ENCODE results near the gene SMIM24.

Gene SMIM24

DNA sequence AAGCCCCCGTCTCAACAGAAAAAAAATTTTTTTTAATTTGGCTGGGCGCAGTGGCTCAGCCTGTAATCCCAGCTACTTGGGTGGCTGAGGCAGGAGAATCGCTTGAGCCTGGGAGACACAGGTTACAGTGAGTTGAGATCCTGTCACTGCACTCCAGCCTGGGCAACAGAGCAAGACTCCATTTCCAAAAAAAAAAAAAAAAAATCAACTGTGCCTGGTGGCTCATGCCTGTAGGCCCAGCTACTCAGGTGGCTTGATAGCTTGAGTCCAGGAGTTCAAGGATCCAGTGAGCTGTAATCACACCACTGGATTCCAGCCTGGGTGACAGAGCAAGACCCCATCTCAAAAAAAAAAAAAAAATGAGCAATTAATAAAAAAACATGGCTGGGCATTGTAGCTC, 21.5 kb upstream of the SMIM24 start:
- DNase-seq: no peak
- Histone ChIP-seq H3K27me3 (replicated peaks) (no peaks in the 10 kb centered on the region), H3K4me3 (ENCODE audit: low read depth, low read length) (no peak overlapping the region), H3K36me3 (replicated peaks) (peaks cover 7% of the 10 kb centered on the region), H3K27ac (no peak overlapping the region)
- in situ Hi-C loops (cut with HindIII; ENCODE audit: low pct_ligation_motif_present, low sequenced_read_pairs): no loop called here
- TF ChIP-seq, protein P1, sequence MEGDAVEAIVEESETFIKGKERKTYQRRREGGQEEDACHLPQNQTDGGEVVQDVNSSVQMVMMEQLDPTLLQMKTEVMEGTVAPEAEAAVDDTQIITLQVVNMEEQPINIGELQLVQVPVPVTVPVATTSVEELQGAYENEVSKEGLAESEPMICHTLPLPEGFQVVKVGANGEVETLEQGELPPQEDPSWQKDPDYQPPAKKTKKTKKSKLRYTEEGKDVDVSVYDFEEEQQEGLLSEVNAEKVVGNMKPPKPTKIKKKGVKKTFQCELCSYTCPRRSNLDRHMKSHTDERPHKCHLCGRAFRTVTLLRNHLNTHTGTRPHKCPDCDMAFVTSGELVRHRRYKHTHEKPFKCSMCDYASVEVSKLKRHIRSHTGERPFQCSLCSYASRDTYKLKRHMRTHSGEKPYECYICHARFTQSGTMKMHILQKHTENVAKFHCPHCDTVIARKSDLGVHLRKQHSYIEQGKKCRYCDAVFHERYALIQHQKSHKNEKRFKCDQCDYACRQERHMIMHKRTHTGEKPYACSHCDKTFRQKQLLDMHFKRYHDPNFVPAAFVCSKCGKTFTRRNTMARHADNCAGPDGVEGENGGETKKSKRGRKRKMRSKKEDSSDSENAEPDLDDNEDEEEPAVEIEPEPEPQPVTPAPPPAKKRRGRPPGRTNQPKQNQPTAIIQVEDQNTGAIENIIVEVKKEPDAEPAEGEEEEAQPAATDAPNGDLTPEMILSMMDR (IDR thresholded peaks at IDR 0.05; ENCODE audit: low read depth, low read length, missing control alignments): no peak

DNA sequence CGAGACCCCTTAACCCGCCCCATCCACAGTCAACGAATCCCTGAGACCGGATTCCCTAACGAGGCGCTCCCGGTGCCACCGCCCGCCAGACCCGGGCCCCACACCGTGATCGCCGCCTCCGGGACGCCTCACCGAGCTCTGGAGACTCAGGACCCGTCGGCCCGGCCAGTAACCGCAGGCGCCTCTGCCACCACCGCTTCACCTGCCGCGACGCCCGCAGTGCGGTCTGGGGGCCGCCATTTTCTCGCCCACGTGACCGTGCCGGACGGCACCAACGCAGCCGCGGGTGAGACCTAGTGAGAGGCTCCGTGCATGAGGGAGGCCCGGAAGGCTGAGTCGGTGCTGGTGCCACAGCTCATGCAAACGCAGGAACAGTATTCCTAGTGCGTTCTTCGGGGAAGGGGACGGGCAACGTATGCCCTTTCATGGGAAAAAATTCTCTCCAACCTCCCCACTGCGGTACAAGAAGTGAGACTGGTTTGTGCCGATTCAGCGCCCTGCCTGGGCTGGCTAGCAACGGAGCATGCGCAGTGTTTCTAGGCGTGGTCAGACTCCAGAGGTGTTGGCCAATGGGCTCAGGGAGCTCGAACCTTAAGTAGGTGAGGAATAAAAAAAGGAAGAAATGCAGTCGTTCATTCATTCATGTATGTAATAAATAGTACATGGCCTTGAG, 20.2 kb upstream of the SMIM24 start, which contains the start of gene DOHH:
DOHH (minus strand) TSS at position 246 of the 673 bp plus-strand sequence. CDS start 3,860 bp downstream, outside the sequence.
- TF ChIP-seq, protein P1 (IDR thresholded peaks at IDR 0.05; ENCODE audit: low read depth, low read length, missing control alignments): no peak
- no peaks in the 10 kb centered on the region for H3K27me3 ChIP-seq (replicated peaks)
- in situ Hi-C loops (cut with HindIII; ENCODE audit: low pct_ligation_motif_present, low sequenced_read_pairs): no loop called here
- H3K4me3 ChIP-seq (ENCODE audit: low read depth, low read length): peak within 1 kb of the TSS; percentile 93
- H3K27ac ChIP-seq: peak within 1 kb of the TSS; percentile 100
- peaks cover 16% of the 10 kb centered on the region for H3K36me3 ChIP-seq (replicated peaks)
- peak; percentile 96 for DNase-seq

GRCh38 chr19:3499738-3500428, 19.6 kb upstream of the SMIM24 start:
- no peak for DNase-seq
- TF ChIP-seq, protein P1 (IDR thresholded peaks at IDR 0.05; ENCODE audit: low read depth, low read length, missing control alignments): no peak
- in situ Hi-C loops (cut with HindIII; ENCODE audit: low pct_ligation_motif_present, low sequenced_read_pairs): no loop called here
- peak overlapping the region; percentile 93 for H3K4me3 ChIP-seq (ENCODE audit: low read depth, low read length)
- H3K36me3 ChIP-seq (replicated peaks): peaks cover 22% of the 10 kb centered on the region
- H3K27me3 ChIP-seq (replicated peaks): no peaks in the 10 kb centered on the region
- H3K27ac ChIP-seq: peak overlapping the region; percentile 100

- Histone ChIP-seq H3K27me3 (replicated peaks) (no peaks in the 10 kb centered on the region), H3K4me3 (ENCODE audit: low read depth, low read length) (no peak overlapping the region), H3K27ac (no peak overlapping the region), H3K36me3 (replicated peaks) (peaks cover 31% of the 10 kb centered on the region)
- TF ChIP-seq, protein P1 (IDR thresholded peaks at IDR 0.05; ENCODE audit: low read depth, low read length, missing control alignments): no peak
- no peak for DNase-seq
- in situ Hi-C loops (cut with HindIII; ENCODE audit: low pct_ligation_motif_present, low sequenced_read_pairs): no loop called here
Observed at GRCh38 chr19:3497757-3498520, 17.6 kb upstream of the SMIM24 start.

- DNase-seq: no peak
- peaks cover 44% of the 10 kb centered on the region for H3K36me3 ChIP-seq (replicated peaks)
- no peak overlapping the region for H3K27ac ChIP-seq
- no peak overlapping the region for H3K4me3 ChIP-seq (ENCODE audit: low read depth, low read length)
- in situ Hi-C loops (cut with HindIII; ENCODE audit: low pct_ligation_motif_present, low sequenced_read_pairs): no loop called here
- H3K27me3 ChIP-seq (replicated peaks): no peaks in the 10 kb centered on the region
- TF ChIP-seq, protein P1 (IDR thresholded peaks at IDR 0.05; ENCODE audit: low read depth, low read length, missing control alignments): no peak
Observed at GRCh38 chr19:3496392-3497273, 16.3 kb upstream of the SMIM24 start.

Measured in brain microvascular endothelial cell (primary cell).